Ammon's horn (tissue), 1 donor: ENCODE data around the gene ADRM1.

Experiments
- DNase-seq: peaks from one replicate; pipeline ENCODE4 v3.0.0-alpha.2; 2016; ENCODE audit warnings: low spot score

ADRM1 gene

DNA sequence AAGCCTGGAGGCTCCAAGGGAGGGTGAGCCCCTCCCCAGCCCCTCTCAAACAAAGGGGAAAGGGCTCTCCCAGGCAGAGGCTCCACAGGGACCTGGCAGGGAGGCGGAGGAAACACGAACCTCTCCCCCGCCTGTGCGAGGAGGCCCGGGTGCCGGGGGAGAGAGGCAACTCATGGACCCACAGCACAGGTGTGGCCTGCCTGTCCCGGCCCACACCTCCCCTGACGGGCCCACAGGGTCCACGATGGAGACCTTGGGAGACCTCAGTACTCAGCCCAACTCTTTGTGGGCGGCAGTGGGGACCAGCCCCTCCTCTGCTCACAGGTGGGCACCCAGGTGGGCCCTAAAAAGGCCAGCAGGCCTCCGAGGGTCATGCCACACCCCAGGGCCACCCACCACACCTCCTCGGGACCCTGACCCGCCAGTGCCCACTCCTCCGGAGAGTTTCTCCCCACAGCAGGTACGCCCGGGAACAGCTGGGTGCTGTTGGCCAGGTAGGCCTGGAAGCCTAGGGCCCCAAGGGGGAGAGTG, 52.1 kb downstream of the ADRM1 start:
- no peak for DNase-seq

GRCh38 chr20:62355516-62355877, 52.7 kb downstream of the ADRM1 start:
- no peak for DNase-seq

GRCh38 chr20:62355878-62356588, 53.2 kb downstream of the ADRM1 start:
- DNase-seq = no peak

GRCh38 chr20:62356589-62357186, 53.9 kb downstream of the ADRM1 start:
- no peak for DNase-seq

- no peak for DNase-seq
These were observed 54.4 kb downstream of the ADRM1 start for GRCh38 chr20:62357187-62357667.

- no peak for DNase-seq
These were observed 54.9 kb downstream of the ADRM1 start for GRCh38 chr20:62357681-62358080.
